ENCODE results near the gene SCYGR8. TPM values are rescaled to one million over a fixed set of nuclear protein-coding genes. Genes with fewer than 3 reads are reported as not detected.

Gene SCYGR8
- polyA plus RNA-seq, 5 donors: not detected

DNA sequence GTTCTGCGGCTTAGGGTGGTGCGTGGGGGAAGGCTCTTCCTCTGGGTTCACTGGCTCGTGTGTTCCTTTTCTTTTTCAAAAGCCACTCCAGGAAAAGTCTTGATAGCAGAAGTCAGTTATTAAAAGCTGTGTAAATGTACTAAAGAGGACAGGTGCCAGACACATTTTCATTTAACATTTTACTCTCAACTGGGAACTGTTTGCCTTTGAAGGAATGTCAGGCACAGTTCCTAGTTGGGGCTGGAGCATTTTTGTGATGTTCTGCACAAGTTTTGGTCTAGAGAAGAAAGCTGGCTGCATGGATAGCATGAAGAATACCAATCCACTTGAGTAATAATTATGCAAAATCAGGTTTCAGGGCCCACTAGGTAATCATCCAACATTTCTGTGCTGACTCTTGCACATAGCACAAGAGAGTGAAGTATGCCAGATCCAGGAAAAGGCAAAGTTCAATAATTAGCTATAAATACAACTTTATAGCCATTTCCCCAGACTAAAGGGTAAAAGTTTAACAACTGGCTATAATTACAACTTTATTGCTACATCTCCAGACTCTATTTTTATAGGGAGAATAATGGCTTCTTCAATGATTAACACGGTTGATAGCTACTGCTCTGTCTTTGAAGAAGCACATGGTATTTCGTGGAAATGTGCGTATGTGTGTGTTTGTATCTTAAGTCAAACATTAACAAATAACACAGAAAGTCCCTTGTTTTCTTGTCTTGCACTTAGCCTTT, 16.2 kb downstream of the SCYGR8 start:
- peak; percentile 17 to 18 for DNase-seq

DNA sequence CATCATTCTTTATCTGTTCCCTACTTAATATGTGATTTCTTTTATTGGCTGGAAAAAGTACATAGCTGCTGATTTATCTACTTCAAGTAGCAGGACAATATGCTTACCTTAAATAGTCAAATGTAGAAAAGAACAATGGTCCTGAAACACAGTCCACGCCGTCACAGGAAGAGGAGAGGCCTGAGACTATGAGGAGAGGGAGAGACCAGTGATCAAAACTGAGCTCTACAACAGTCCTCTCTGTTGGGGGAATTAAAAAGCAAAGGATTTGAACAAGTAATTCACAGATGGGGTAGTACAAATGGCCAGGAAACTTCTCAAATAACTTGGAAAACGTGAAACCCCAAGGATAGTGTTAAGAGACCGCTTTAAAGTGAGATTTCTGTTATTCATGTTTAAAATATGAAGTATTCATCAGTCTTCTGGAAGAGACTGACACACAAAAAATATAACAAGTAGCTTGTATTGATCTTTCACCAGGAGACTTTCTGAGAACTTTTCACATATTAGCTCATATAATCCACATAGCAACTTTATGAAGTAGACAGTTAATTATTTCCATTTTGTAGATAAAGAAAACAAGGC, 20.2 kb downstream of the SCYGR8 start:
- no peak for DNase-seq

- peak; percentile 56 to 75 for DNase-seq
These were observed 20.7 kb downstream of the SCYGR8 start for GRCh38 chr2:227766373-227766883.

- no peak for DNase-seq
These were observed 22.1 kb downstream of the SCYGR8 start for GRCh38 chr2:227767830-227768229.

- no peak for DNase-seq
These were observed 26.5 kb downstream of the SCYGR8 start for GRCh38 chr2:227772197-227772661.

DNA sequence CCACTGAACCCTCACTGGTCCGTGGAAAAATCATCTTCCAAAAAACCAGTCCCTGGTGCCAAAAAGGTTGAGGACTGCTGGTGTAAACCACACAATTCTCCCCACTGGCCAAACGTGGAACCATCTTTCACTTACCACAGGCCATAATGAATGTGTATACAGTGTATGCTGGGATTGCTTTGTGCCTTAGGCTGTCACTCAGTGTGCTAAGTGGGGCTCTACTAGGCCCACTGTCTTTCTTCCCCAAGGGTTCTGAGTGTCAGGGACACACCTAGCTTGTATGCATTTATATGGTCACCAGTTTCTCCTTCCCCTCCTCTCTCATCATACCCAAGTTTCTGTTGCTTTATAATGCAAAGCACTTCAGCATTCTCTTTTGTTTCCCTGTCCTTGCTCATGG, 27.2 kb downstream of the SCYGR8 start:
- DNase-seq: no peak

- no peak for DNase-seq
These were observed 28.4 kb downstream of the SCYGR8 start for GRCh38 chr2:227774011-227774624.

DNA sequence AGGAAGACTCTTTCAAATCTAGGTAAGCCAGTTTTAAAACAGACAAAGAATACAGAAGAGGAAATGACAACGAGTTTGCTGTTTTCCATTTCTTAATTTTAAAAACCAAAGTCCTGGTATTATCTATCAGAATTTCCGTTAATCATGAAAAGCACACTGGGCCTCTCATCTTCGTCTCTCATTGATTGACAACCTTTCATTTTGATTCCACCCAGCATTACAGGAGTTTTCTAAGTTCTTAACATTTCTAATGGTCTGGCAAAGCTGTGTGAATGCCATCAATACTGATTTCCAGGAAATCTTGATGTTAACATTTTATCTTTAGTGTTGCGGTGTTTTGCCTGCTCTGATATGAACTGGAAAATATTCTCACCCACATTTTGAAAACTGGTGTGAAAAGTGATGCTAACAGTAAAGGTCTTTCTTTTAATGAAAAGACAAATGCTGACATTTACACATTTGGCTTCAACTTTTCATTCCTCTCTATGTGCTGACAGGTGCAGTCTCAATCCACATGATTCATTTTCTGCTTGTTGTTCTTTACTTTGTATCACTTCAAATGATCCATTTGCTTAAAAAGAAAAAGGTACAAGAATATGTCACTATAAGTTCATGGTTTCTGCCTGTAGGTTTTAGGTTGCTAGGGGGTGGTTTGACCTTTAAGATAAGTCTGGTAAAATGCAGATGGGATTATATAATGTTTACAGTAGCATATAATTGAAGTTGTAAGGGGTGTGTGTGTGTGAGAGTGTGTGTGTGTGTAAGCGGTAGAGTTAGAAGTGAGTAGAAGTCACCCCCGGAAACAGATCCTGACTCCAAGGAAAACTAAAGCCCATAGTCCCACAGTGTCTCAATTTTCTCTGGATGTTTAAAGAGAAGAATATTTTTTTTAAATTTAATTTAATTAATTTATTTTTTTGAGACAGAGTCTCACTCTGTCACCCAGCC, 29.5 kb downstream of the SCYGR8 start:
- DNase-seq: no peak

DNA sequence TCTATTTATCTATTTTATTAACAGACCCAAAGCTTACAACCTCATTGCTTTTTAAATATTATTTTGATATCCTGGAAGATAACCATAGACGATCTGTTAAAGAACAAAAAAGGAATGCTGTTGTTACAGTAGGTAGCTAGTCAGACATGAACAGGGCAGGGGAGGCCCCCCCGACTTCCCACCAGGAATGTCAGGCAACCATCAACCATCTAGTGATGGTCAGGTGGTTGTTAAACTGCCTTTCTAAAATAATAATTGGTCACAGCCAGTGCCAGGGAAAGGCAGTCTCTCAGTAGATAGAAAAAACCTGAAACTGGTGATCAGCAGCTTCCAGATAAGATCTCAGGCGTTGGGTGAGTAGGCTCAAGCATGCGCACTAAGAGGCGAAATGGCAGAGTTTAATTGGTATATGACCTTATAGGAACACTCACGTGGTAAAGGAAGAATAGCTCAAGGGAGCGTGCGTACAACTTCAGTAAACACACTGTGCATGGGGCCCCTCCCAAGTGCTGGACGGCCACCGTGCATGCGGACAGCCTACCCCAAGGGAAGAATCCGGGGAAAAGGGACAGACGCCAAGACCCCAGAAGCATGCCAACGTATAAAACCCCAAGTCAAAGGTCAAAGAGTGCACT, 35.4 kb downstream of the SCYGR8 start:
- DNase-seq: no peak

GRCh38 chr2:227781841-227782240, 36.1 kb downstream of the SCYGR8 start:
- DNase-seq: no peak

DNA sequence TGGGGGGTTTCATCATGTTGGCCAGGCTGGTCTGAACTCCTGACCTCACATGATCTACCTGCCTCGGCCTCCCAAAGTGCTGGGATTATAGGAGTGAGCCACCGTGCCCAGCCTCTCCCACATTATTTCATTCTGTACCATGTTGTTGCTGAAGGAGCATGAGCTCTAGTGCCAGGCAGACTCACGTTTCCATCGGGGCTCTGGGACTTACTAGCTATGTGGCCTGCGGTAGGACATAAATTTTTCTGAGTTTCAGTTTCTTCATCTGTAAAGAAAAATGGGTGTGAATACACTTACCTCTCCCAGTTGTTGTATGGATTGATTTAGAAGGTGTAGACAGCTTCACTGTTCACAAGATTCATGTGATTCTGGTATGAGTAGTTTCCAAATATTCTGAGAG, 37.1 kb downstream of the SCYGR8 start:
- DNase-seq: no peak

DNA sequence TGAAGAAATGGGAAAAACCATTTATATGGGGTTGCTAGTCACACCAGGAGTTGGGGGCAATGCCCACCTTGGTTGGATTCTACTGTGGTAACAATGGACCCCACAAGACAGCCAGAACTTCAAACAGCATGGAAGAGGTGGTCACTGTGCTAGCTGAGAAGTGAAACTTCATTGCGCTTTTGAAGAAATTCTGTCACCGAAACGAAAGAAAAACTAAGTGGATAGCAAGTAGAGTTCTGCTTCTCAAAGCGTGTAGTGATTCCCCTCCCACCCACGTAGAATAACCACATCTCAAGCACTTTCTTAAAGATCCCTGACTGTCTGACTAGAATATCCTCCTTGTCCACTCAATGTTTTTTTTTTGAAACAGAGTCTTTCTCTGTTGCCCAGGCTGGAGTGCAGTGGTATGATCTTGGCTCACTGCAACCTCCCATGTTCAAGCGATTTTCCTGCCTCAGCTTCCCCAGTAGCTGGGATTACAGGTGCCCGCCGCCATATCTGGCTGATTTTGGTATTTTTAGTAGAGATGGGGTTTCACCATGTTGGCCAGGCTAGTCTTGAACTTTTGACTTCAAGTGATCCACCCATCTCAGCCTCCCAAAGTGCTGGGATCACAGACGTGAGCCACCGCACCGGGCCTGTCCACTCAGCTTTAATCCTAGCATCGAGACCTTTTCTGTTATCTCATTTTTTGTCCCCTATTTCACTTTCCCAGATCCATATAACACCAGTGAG, 37.9 kb downstream of the SCYGR8 start:
- no peak for DNase-seq

- DNase-seq: no peak
These were observed 39.6 kb downstream of the SCYGR8 start for GRCh38 chr2:227785293-227785692.

- DNase-seq: no peak
These were observed 42.9 kb downstream of the SCYGR8 start for GRCh38 chr2:227788561-227789018.

GRCh38 chr2:227789803-227790202, 44.1 kb downstream of the SCYGR8 start:
- no peak for DNase-seq

- no peak for DNase-seq
These were observed 47.5 kb downstream of the SCYGR8 start for GRCh38 chr2:227793148-227793712.
